Measurements from ENCODE around the gene MPRIP.
A peak's percentile ranks its signal among the peaks of the same experiment; 100 is the strongest.

The MPRIP gene

GRCh38 chr17:17125136-17126084 lies 83.2 kb downstream of the MPRIP start:
- no peak for DNase-seq

- peak in 7 of 51 donors; percentile 15 to 35 (median 30) for DNase-seq
These were observed 84.2 kb downstream of the MPRIP start for GRCh38 chr17:17126131-17127110.

- DNase-seq = no peak
These were observed 84.9 kb downstream of the MPRIP start for GRCh38 chr17:17127156-17127555.

- no peak for DNase-seq
These were observed 85.6 kb downstream of the MPRIP start for GRCh38 chr17:17127730-17128291.

- DNase-seq = no peak
These were observed 86.3 kb downstream of the MPRIP start for GRCh38 chr17:17128476-17129075.

GRCh38 chr17:17129466-17129865 lies 87.2 kb downstream of the MPRIP start:
- DNase-seq = no peak

GRCh38 chr17:17130077-17130844 lies 88.0 kb downstream of the MPRIP start:
- no peak for DNase-seq

GRCh38 chr17:17131839-17132238 lies 89.6 kb downstream of the MPRIP start:
- no peak for DNase-seq

- peak in 13 of 51 donors; percentile 13 to 61 (median 37) for DNase-seq
These were observed 90.5 kb downstream of the MPRIP start for GRCh38 chr17:17132746-17133145.

GRCh38 chr17:17134051-17134956 lies 92.0 kb downstream of the MPRIP start:
- no peak for DNase-seq

- DNase-seq = peak in 5 of 51 donors; percentile 16 to 41 (median 35)
These were observed 92.7 kb downstream of the MPRIP start for GRCh38 chr17:17134957-17135333.

GRCh38 chr17:17136221-17136620 lies 94.0 kb downstream of the MPRIP start:
- peak in 18 of 51 donors; percentile 18 to 70 (median 36) for DNase-seq

- no peak for DNase-seq
These were observed 95.7 kb downstream of the MPRIP start for GRCh38 chr17:17137731-17138585.

GRCh38 chr17:17139972-17140589 lies 97.8 kb downstream of the MPRIP start:
- DNase-seq = no peak

GRCh38 chr17:17140590-17140980 lies 98.3 kb downstream of the MPRIP start:
- DNase-seq = no peak

- DNase-seq = peak in 1 of 51 donors; percentile 19
These were observed 99.0 kb downstream of the MPRIP start for GRCh38 chr17:17141279-17141678.

GRCh38 chr17:17141860-17142552 lies 99.7 kb downstream of the MPRIP start:
- DNase-seq = peak in 39 of 51 donors; percentile 11 to 83 (median 47)

Measured in hypothalamus (tissue), 51 donors.